Activated T-helper 17 cell treated with anti-CD3 and anti-CD28 coated beads, Interleukin-2, amount 50 U/mL, for 72 hours (primary cell): Measurements from ENCODE around the gene PNPLA2. TPM values are rescaled to one million over a fixed set of nuclear protein-coding genes. Genes with fewer than 3 reads are reported as not detected.

Experiments used
- ATAC-seq: fragments of 150-1000 bp; cut with Tn5 transposase; replicated peaks from 2 replicates; pipeline ENCODE4 v1.10.0; 2021; ENCODE audit warnings: mild to moderate bottlenecking, moderate library complexity
- H3K27ac Mint-ChIP-seq: one replicate; pipeline ENCODE4 v1.8.0; 2022; ENCODE audit warnings: mixed read lengths
- H3K27me3 Mint-ChIP-seq: one replicate; pipeline ENCODE4 v1.8.0; 2022; ENCODE audit warnings: mixed read lengths
- H3K36me3 Mint-ChIP-seq: one replicate; pipeline ENCODE4 v1.8.0; 2022; ENCODE audit warnings: low read depth, mild to moderate bottlenecking, mixed read lengths
- H3K4me1 Mint-ChIP-seq: one replicate; pipeline ENCODE4 v1.8.0; 2022; ENCODE audit warnings: mixed read lengths
- H3K4me3 Mint-ChIP-seq: one replicate; pipeline ENCODE4 v1.8.0; 2022; ENCODE audit warnings: mild to moderate bottlenecking, mixed read lengths
- H3K9me3 Mint-ChIP-seq: one replicate; pipeline ENCODE4 v1.8.0; 2022; ENCODE audit warnings: mixed read lengths
- total RNA-seq, 2 donors: library from RNA; stranded (reverse); gene quantifications; one replicate each; pipeline ENCODE4 v1.2.3, GENCODE V29; 2022

Gene PNPLA2
- total RNA-seq, 2 donors from 2014 or later = 36.8 to 39.3 TPM

- H3K4me1 Mint-ChIP-seq = no peaks in the 10 kb centered on the region
- no peak overlapping the region for H3K4me3 Mint-ChIP-seq
- no peak for ATAC-seq
- H3K27ac Mint-ChIP-seq = no peak overlapping the region
- H3K9me3 Mint-ChIP-seq = no peaks in the 10 kb centered on the region
- H3K36me3 Mint-ChIP-seq = no peaks in the 10 kb centered on the region
- H3K27me3 Mint-ChIP-seq = no peaks in the 10 kb centered on the region
Measured at GRCh38 chr11:863910-864827, 45.5 kb downstream of the PNPLA2 start.

GRCh38 chr11:864898-865297 lies 46.2 kb downstream of the PNPLA2 start:
- Mint-ChIP-seq H3K36me3 (no peaks in the 10 kb centered on the region), H3K9me3 (no peaks in the 10 kb centered on the region), H3K27me3 (no peaks in the 10 kb centered on the region), H3K4me1 (no peaks in the 10 kb centered on the region), H3K4me3 (no peak overlapping the region), H3K27ac (no peak overlapping the region)
- no peak for ATAC-seq

GRCh38 chr11:865462-866430 lies 47.0 kb downstream of the PNPLA2 start:
- Mint-ChIP-seq H3K27me3 (no peaks in the 10 kb centered on the region), H3K27ac (no peak overlapping the region), H3K4me1 (no peaks in the 10 kb centered on the region), H3K36me3 (no peaks in the 10 kb centered on the region), H3K9me3 (no peaks in the 10 kb centered on the region), H3K4me3 (no peak overlapping the region)
- ATAC-seq = no peak

- no peaks in the 10 kb centered on the region for H3K36me3 Mint-ChIP-seq
Measured at GRCh38 chr11:866481-866880, 47.8 kb downstream of the PNPLA2 start.

GRCh38 chr11:867856-868358 lies 49.2 kb downstream of the PNPLA2 start:
- Mint-ChIP-seq H3K9me3 (no peaks in the 10 kb centered on the region), H3K27ac (no peak overlapping the region), H3K4me1 (no peaks in the 10 kb centered on the region), H3K36me3 (no peaks in the 10 kb centered on the region), H3K4me3 (no peak overlapping the region), H3K27me3 (no peaks in the 10 kb centered on the region)
- ATAC-seq = no peak

More at GRCh38 chr11:866481-866880, 47.8 kb downstream of the PNPLA2 start:
- ATAC-seq = no peak
- Mint-ChIP-seq H3K27ac (no peak overlapping the region), H3K4me3 (no peak overlapping the region), H3K27me3 (no peaks in the 10 kb centered on the region), H3K4me1 (no peaks in the 10 kb centered on the region), H3K9me3 (no peaks in the 10 kb centered on the region)

- H3K9me3 Mint-ChIP-seq = no peaks in the 10 kb centered on the region
- no peak for ATAC-seq
- H3K4me3 Mint-ChIP-seq = no peak overlapping the region
- H3K36me3 Mint-ChIP-seq = no peaks in the 10 kb centered on the region
- no peaks in the 10 kb centered on the region for H3K27me3 Mint-ChIP-seq
- H3K27ac Mint-ChIP-seq = no peak overlapping the region
- H3K4me1 Mint-ChIP-seq = peaks cover 2% of the 10 kb centered on the region
Measured at GRCh38 chr11:868394-868793, 49.7 kb downstream of the PNPLA2 start.

GRCh38 chr11:868802-869201 lies 50.1 kb downstream of the PNPLA2 start:
- H3K27me3 Mint-ChIP-seq = no peaks in the 10 kb centered on the region
- ATAC-seq = no peak
- H3K36me3 Mint-ChIP-seq = peaks cover 4% of the 10 kb centered on the region
- H3K4me3 Mint-ChIP-seq = no peak overlapping the region
- peaks cover 6% of the 10 kb centered on the region for H3K4me1 Mint-ChIP-seq
- no peaks in the 10 kb centered on the region for H3K9me3 Mint-ChIP-seq
- no peak overlapping the region for H3K27ac Mint-ChIP-seq

- no peaks in the 10 kb centered on the region for H3K9me3 Mint-ChIP-seq
- no peak overlapping the region for H3K4me3 Mint-ChIP-seq
- H3K4me1 Mint-ChIP-seq = peaks cover 6% of the 10 kb centered on the region
- no peak overlapping the region for H3K27ac Mint-ChIP-seq
- peaks cover 4% of the 10 kb centered on the region for H3K36me3 Mint-ChIP-seq
- H3K27me3 Mint-ChIP-seq = no peaks in the 10 kb centered on the region
- no peak for ATAC-seq
Measured at GRCh38 chr11:869399-870126, 50.8 kb downstream of the PNPLA2 start.

- ATAC-seq = no peak
- H3K4me3 Mint-ChIP-seq = no peak overlapping the region
- H3K9me3 Mint-ChIP-seq = no peaks in the 10 kb centered on the region
- peaks cover 6% of the 10 kb centered on the region for H3K4me1 Mint-ChIP-seq
- no peak overlapping the region for H3K27ac Mint-ChIP-seq
- no peaks in the 10 kb centered on the region for H3K27me3 Mint-ChIP-seq
- H3K36me3 Mint-ChIP-seq = peaks cover 4% of the 10 kb centered on the region
Measured at GRCh38 chr11:870127-870413, 51.4 kb downstream of the PNPLA2 start.

GRCh38 chr11:870418-870817 lies 51.7 kb downstream of the PNPLA2 start:
- H3K9me3 Mint-ChIP-seq = no peaks in the 10 kb centered on the region
- H3K4me3 Mint-ChIP-seq = no peak overlapping the region
- peaks cover 6% of the 10 kb centered on the region for H3K4me1 Mint-ChIP-seq
- H3K27ac Mint-ChIP-seq = no peak overlapping the region
- H3K36me3 Mint-ChIP-seq = peaks cover 7% of the 10 kb centered on the region
- ATAC-seq = no peak
- no peaks in the 10 kb centered on the region for H3K27me3 Mint-ChIP-seq

- Mint-ChIP-seq H3K9me3 (no peaks in the 10 kb centered on the region), H3K36me3 (peaks cover 12% of the 10 kb centered on the region), H3K27me3 (no peaks in the 10 kb centered on the region), H3K4me3 (no peak overlapping the region), H3K4me1 (peaks cover 6% of the 10 kb centered on the region), H3K27ac (no peak overlapping the region)
- no peak for ATAC-seq
Measured at GRCh38 chr11:871472-871871, 52.8 kb downstream of the PNPLA2 start.

GRCh38 chr11:872799-873198 lies 54.1 kb downstream of the PNPLA2 start:
- peaks cover 18% of the 10 kb centered on the region for H3K36me3 Mint-ChIP-seq
- peaks cover 6% of the 10 kb centered on the region for H3K4me1 Mint-ChIP-seq
- no peaks in the 10 kb centered on the region for H3K27me3 Mint-ChIP-seq
- H3K4me3 Mint-ChIP-seq = no peak overlapping the region
- H3K27ac Mint-ChIP-seq = no peak overlapping the region
- no peak for ATAC-seq
- no peaks in the 10 kb centered on the region for H3K9me3 Mint-ChIP-seq

GRCh38 chr11:873706-874105 lies 55.0 kb downstream of the PNPLA2 start:
- ATAC-seq = no peak
- Mint-ChIP-seq H3K27ac (no peak overlapping the region), H3K9me3 (no peaks in the 10 kb centered on the region), H3K4me1 (peaks cover 6% of the 10 kb centered on the region), H3K27me3 (no peaks in the 10 kb centered on the region), H3K36me3 (peaks cover 21% of the 10 kb centered on the region), H3K4me3 (no peak overlapping the region)
